Skeletal muscle satellite cell (primary cell): ENCODE results near the gene C4B.
"Not testable (repeated sequence)": the region's sequence is repeated elsewhere in the genome, so short reads cannot be mapped to it uniquely, and the experiment has no call there.

Source experiments
- H3K27me3 ChIP-seq: 2 replicates; pipeline ENCODE4 v1.7.0; 2013; ENCODE audit warnings: low read length; ENCODE audit not compliant: control insufficient read depth, insufficient read depth
- H3K36me3 ChIP-seq: 2 replicates; pipeline ENCODE4 v1.7.0; 2013; ENCODE audit warnings: mild to moderate bottlenecking, control low read depth, low read length; ENCODE audit not compliant: insufficient read depth
- H3K4me1 ChIP-seq: 2 replicates; pipeline ENCODE4 v1.7.0; 2013; ENCODE audit warnings: low read length; ENCODE audit not compliant: control insufficient read depth, insufficient read depth
- H3K4me2 ChIP-seq: 2 replicates; pipeline ENCODE4 v1.7.0; 2013; ENCODE audit warnings: mild to moderate bottlenecking, low read length
- H3K4me3 ChIP-seq: 2 replicates; pipeline ENCODE4 v1.7.0; 2013; ENCODE audit warnings: low read length
- H3K9ac ChIP-seq: 2 replicates; pipeline ENCODE4 v1.7.0; 2013; ENCODE audit warnings: mild to moderate bottlenecking, low read depth, low read length, moderate library complexity
- H3K9me3 ChIP-seq: replicated peaks from 2 replicates; pipeline ENCODE4 v1.7.0; 2013; ENCODE audit warnings: mild to moderate bottlenecking, control low read depth, low read length

The C4B gene

GRCh38 chr6:31996385-31996784, 18.2 kb upstream of the C4B start:
- H3K4me3 ChIP-seq, H3K9me3 ChIP-seq, H3K4me2 ChIP-seq: not testable (repeated sequence)

DNA sequence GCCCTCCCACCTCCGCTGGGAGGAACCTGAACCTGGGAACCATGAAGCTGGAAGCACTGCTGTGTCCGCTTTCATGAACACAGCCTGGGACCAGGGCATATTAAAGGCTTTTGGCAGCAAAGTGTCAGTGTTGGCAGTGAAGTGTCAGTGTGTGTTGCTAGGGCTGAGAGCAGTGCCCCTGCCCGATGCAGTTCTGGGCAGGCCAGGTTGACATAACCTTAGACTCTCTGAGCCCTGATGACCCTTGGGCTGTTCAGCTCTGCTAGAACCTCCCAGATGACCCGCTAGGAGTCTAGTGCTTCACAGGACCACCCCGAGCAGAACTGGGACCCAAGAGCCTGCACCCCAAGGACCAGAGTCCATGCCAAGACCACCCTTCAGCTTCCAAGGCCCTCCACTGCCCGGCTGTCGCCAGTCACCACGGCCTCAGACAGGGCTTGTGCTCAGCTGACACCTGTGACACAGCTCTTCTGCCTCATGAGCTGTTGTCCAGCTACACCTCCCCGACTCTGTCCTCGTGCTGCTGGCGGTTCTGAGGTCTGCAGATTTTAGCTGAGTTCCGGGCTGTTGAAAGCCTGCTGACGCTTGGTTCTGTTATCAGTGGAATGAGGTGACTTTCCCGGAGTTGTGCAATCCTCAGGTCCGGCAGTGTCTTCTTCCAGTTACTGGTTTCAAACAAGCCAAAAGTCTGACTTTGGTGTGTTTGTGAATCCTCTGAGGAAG, 11.9 kb upstream of the C4B start:
- H3K4me3 ChIP-seq, H3K4me2 ChIP-seq, H3K4me1 ChIP-seq, H3K36me3 ChIP-seq, H3K9ac ChIP-seq, H3K9me3 ChIP-seq, H3K27me3 ChIP-seq: not testable (repeated sequence)

More at GRCh38 chr6:31996385-31996784, 18.2 kb upstream of the C4B start:
- not testable (repeated sequence) for H3K9ac ChIP-seq, H3K36me3 ChIP-seq, H3K27me3 ChIP-seq, H3K4me1 ChIP-seq

- H3K4me2 ChIP-seq, H3K27me3 ChIP-seq, H3K9ac ChIP-seq, H3K9me3 ChIP-seq, H3K36me3 ChIP-seq, H3K4me3 ChIP-seq, H3K4me1 ChIP-seq: not testable (repeated sequence)
These were observed 11.3 kb upstream of the C4B start for GRCh38 chr6:32003301-32003700.

- not testable (repeated sequence) for H3K4me2 ChIP-seq, H3K4me3 ChIP-seq, H3K36me3 ChIP-seq
These were observed 10.2 kb upstream of the C4B start for GRCh38 chr6:32004393-32004792.

DNA sequence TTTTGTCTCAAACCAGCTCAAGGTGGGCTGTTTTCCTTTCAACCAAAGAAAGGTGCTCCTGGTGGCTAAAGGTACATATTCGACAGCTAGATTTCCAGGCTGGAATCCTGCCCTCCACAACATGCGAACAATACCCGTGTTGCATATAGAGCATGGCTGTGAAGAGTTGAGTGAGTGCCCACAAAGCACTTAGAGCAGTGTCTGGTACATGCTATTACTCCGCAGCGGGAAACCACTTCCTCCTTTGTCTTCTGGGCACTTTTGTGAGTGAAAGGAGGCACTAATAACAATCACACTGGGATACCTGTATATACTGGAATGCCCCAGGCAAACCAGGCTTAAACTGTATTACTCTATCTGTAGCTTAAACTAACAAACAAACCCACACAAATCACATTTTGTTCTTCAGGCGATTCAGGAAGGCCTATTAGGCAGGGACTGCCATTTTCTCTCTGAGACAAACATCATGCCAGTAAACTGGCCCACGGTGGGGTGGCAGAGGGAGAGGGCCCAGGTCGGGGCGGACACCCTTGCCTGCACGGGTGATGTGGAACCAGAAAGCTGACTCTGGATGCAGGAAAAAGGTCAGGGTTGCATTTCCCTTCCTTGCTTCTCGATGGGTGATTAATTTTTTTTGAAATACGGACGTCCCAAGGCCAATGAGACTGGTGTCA, 9.6 kb upstream of the C4B start:
- not testable (repeated sequence) for H3K9ac ChIP-seq, H3K9me3 ChIP-seq, H3K4me2 ChIP-seq, H3K4me1 ChIP-seq, H3K27me3 ChIP-seq, H3K4me3 ChIP-seq, H3K36me3 ChIP-seq

More at GRCh38 chr6:32004393-32004792, 10.2 kb upstream of the C4B start:
- H3K9me3 ChIP-seq, H3K9ac ChIP-seq, H3K4me1 ChIP-seq, H3K27me3 ChIP-seq: not testable (repeated sequence)

- not testable (repeated sequence) for H3K9me3 ChIP-seq, H3K4me3 ChIP-seq, H3K9ac ChIP-seq, H3K27me3 ChIP-seq, H3K4me2 ChIP-seq, H3K4me1 ChIP-seq, H3K36me3 ChIP-seq
These were observed 9.1 kb upstream of the C4B start for GRCh38 chr6:32005538-32005880.

- not testable (repeated sequence) for H3K4me3 ChIP-seq, H3K27me3 ChIP-seq, H3K4me2 ChIP-seq, H3K9me3 ChIP-seq, H3K4me1 ChIP-seq, H3K36me3 ChIP-seq, H3K9ac ChIP-seq
These were observed 8.5 kb upstream of the C4B start for GRCh38 chr6:32005991-32006529.

- H3K9me3 ChIP-seq, H3K9ac ChIP-seq, H3K4me3 ChIP-seq, H3K4me1 ChIP-seq, H3K27me3 ChIP-seq, H3K36me3 ChIP-seq, H3K4me2 ChIP-seq: not testable (repeated sequence)
These were observed 7.5 kb upstream of the C4B start for GRCh38 chr6:32007086-32007485.

- H3K4me2 ChIP-seq, H3K4me3 ChIP-seq, H3K27me3 ChIP-seq, H3K4me1 ChIP-seq, H3K9ac ChIP-seq, H3K36me3 ChIP-seq, H3K9me3 ChIP-seq: not testable (repeated sequence)
These were observed 6.6 kb upstream of the C4B start for GRCh38 chr6:32008037-32008436.

DNA sequence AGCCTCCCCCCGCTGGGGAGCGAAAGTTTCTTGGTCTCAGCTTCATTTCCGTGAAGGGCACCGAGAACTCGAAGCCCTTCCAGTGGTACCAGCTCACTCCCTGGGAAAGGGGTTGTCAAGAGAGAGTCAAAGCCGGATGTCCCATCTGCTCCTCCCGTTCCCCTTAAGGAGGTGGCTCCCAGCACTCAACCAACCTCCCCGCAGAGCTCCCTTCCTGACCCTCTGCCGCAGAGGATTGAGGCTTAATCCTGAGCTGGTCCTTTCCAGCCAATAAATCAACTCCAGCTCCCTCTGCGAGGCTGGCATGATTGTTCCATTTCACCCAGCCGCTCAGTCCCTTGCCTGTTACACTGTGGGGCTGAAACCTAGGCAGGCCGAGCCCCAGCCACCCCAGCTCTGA, 6.0 kb upstream of the C4B start:
- H3K9me3 ChIP-seq, H3K27me3 ChIP-seq, H3K36me3 ChIP-seq, H3K4me2 ChIP-seq, H3K9ac ChIP-seq, H3K4me3 ChIP-seq, H3K4me1 ChIP-seq: not testable (repeated sequence)

DNA sequence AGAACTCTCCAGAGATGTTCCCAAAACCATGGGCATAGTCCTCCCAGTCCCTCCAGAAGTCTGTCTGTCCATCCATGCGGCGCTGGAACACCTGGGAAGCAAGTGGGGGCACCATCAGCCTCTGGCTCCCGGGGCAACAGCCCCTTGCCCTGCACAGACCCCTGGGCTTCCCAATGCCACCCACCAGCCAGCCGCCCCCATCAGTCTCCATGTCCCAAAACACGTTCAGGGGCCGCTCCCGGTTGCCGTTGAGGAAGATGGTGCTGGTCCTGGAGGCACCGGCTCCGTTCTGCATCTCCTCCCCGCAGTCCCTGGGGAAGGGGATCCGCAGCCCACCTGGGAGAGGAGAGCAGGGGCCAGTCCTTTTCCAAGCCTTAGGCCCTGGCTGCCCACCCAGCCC, 5.1 kb upstream of the C4B start:
- not testable (repeated sequence) for H3K27me3 ChIP-seq, H3K4me1 ChIP-seq, H3K9me3 ChIP-seq, H3K36me3 ChIP-seq, H3K9ac ChIP-seq, H3K4me3 ChIP-seq, H3K4me2 ChIP-seq

DNA sequence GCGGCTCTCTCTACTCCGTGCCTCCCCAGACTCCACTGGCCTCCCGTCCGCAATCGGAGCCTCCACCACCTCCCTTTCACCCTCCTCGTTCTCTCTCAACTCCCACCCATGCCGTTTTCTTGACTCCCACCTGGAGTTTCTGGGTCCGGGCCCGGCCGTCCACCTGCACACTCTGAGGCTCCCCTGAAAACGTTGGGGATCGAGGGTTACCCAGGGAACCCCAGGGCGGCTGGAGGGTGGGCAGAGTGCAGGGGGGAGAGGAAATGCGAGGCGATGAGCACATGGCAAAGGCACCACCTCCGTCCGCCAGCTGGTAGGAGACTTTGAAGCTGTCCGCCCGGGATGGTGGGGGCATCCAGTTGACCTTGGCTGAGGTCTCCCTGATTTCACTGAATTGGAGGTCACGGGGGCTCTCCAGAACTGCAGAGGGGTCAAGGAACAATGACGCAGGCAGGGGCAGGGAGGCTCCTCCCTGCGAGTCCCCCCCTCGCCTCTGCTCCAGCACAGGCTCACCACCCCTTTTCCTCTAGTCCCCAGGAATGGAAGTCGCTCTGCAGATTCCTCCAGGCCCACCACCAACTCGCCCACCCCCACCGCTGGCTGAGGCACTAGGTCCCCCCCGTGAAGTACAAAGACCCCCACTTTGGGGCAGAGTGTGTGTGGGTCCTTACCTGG, 3.6 kb upstream of the C4B start:
- not testable (repeated sequence) for H3K27me3 ChIP-seq, H3K9me3 ChIP-seq, H3K4me3 ChIP-seq, H3K36me3 ChIP-seq, H3K9ac ChIP-seq, H3K4me1 ChIP-seq, H3K4me2 ChIP-seq
